Neural cell (in vitro differentiated cells): Measurements from ENCODE around the gene NHEJ1.

Experiments
- CTCF ChIP-seq: fragments of 450-650 bp; IDR thresholded peaks from 2 replicates; pipeline ENCODE4 v1.5.1; 2014; ENCODE audit warnings: antibody characterized with exemption, mild to moderate bottlenecking, moderate library complexity; ENCODE audit not compliant: poor library complexity, severe bottlenecking
- EP300 ChIP-seq: fragments of 450-650 bp; conservative IDR thresholded peaks from 2 replicates; pipeline ENCODE4 v1.6.1; 2014; ENCODE audit warnings: antibody characterized with exemption, mild to moderate bottlenecking, moderate library complexity; ENCODE audit not compliant: poor library complexity, severe bottlenecking
- EZH2 ChIP-seq: fragments of 200-600, 300-800 bp; shearing (Covaris generic), sonication (generic); IDR thresholded peaks from 2 replicates; pipeline ENCODE4 v1.6.1; 2014; ENCODE audit warnings: antibody characterized with exemption, low read length, borderline replicate concordance, mild to moderate bottlenecking; ENCODE audit not compliant: insufficient read depth, poor library complexity, severe bottlenecking
- POLR2AphosphoS5 ChIP-seq: IDR thresholded peaks from 2 replicates; pipeline ENCODE4 v1.6.1; 2012
- RAD21 ChIP-seq: fragments of 450-650 bp; conservative IDR thresholded peaks from 2 replicates; pipeline ENCODE4 v1.6.1; 2014; ENCODE audit warnings: antibody characterized with exemption, mild to moderate bottlenecking, moderate library complexity
- TAF1 ChIP-seq: IDR thresholded peaks from 2 replicates; pipeline ENCODE4 v1.6.1; 2012; ENCODE audit warnings: low read depth
- TF ChIP-seq, protein P1 (sequence below): IDR thresholded peaks from 2 replicates; pipeline ENCODE4 v1.6.1; 2012; ENCODE audit warnings: borderline replicate concordance

DNA sequence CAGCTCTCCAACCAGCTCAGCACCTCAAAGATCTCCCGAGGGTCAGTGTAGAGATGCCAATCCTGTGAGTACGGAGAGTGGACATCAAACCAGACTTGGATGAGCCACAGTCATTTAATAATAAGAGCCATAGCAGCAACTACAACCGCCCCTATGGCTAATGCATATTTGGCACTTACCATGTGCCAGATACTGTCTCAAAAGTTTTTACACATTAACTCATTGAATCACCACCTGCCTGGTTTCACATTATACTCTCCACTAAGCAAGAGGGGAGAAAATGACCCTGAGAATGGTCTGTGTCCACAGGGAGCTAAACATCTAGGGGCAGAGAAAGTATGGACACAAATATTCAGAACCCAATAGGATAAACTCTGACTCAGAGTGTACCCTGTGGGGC lies 13.5 kb upstream of the NHEJ1 start:
- TF ChIP-seq CTCF: no peak
- TF ChIP-seq EZH2: no peak
- no peak for TF ChIP-seq POLR2AphosphoS5
- TF ChIP-seq TAF1: no peak
- TF ChIP-seq RAD21: no peak
- TF ChIP-seq, protein P1, sequence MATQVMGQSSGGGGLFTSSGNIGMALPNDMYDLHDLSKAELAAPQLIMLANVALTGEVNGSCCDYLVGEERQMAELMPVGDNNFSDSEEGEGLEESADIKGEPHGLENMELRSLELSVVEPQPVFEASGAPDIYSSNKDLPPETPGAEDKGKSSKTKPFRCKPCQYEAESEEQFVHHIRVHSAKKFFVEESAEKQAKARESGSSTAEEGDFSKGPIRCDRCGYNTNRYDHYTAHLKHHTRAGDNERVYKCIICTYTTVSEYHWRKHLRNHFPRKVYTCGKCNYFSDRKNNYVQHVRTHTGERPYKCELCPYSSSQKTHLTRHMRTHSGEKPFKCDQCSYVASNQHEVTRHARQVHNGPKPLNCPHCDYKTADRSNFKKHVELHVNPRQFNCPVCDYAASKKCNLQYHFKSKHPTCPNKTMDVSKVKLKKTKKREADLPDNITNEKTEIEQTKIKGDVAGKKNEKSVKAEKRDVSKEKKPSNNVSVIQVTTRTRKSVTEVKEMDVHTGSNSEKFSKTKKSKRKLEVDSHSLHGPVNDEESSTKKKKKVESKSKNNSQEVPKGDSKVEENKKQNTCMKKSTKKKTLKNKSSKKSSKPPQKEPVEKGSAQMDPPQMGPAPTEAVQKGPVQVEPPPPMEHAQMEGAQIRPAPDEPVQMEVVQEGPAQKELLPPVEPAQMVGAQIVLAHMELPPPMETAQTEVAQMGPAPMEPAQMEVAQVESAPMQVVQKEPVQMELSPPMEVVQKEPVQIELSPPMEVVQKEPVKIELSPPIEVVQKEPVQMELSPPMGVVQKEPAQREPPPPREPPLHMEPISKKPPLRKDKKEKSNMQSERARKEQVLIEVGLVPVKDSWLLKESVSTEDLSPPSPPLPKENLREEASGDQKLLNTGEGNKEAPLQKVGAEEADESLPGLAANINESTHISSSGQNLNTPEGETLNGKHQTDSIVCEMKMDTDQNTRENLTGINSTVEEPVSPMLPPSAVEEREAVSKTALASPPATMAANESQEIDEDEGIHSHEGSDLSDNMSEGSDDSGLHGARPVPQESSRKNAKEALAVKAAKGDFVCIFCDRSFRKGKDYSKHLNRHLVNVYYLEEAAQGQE: no peak
- TF ChIP-seq EP300: no peak
